Omental fat pad (tissue), 4 donors: ENCODE data around the gene PPM1M. TPM values are rescaled to one million over a fixed set of nuclear protein-coding genes. Genes with fewer than 3 reads are reported as not detected.

Experiments used
- ATAC-seq: fragments of 150-250 bp; one replicate; pipeline ENCODE4 v1.9.1; 2016; ENCODE audit warnings: mild to moderate bottlenecking, moderate library complexity; ENCODE audit not compliant: low FRiP score
- DNase-seq: peaks from one replicate; pipeline ENCODE4 v3.0.0-alpha.2; 2019; ENCODE audit warnings: low spot score
- CTCF ChIP-seq, 3 donors: fragments of 450-650 bp; IDR thresholded peaks; one replicate each; pipeline ENCODE4 v1.5.1; 2016 to 2017; ENCODE audit warnings: antibody characterized with exemption in 3 of 3, mild to moderate bottlenecking in 3 of 3, moderate library complexity in 2 of 3
- total RNA-seq, 4 donors: library from RNA; depleted of rRNA; stranded (reverse); fragments of >200 nt; gene quantifications; one replicate each; pipeline ENCODE4 v1.1.0, GENCODE V29; 2016

The PPM1M gene
- total RNA-seq, 4 donors from 2014 or later: 17.0 to 32.2 (median 23.9) TPM

GRCh38 chr3:52256159-52256558 lies 10.6 kb downstream of the PPM1M start:
- no peak for DNase-seq

GRCh38 chr3:52256622-52257021 lies 11.1 kb downstream of the PPM1M start:
- DNase-seq (no peak), ATAC-seq (no peak)
- TF ChIP-seq CTCF (IDR thresholded peaks at IDR 0.05): no peak

More at GRCh38 chr3:52256159-52256558, 10.6 kb downstream of the PPM1M start:
- TF ChIP-seq CTCF (IDR thresholded peaks at IDR 0.05): no peak
- no peak for ATAC-seq

GRCh38 chr3:52257911-52258310 lies 12.4 kb downstream of the PPM1M start:
- DNase-seq: no peak
- TF ChIP-seq CTCF (IDR thresholded peaks at IDR 0.05): no peak
- ATAC-seq: no peak

GRCh38 chr3:52259035-52259434 lies 13.5 kb downstream of the PPM1M start:
- DNase-seq (no peak), ATAC-seq (no peak)
- TF ChIP-seq CTCF (IDR thresholded peaks at IDR 0.05): no peak

- DNase-seq (no peak), ATAC-seq (no peak)
- TF ChIP-seq CTCF (IDR thresholded peaks at IDR 0.05): no peak
These were observed 13.9 kb downstream of the PPM1M start for GRCh38 chr3:52259448-52259847.

GRCh38 chr3:52262447-52262846 lies 16.9 kb downstream of the PPM1M start:
- no peak for TF ChIP-seq CTCF (IDR thresholded peaks at IDR 0.05)
- ATAC-seq: no peak
- DNase-seq: no peak

- no peak for ATAC-seq
- TF ChIP-seq CTCF (IDR thresholded peaks at IDR 0.05): no peak
- DNase-seq: no peak
These were observed 19.8 kb downstream of the PPM1M start for GRCh38 chr3:52265387-52265786.
